Measurements from ENCODE around the gene INTS6. TPM values are rescaled to one million over a fixed set of nuclear protein-coding genes. Genes with fewer than 3 reads are reported as not detected.

The INTS6 gene
- total RNA-seq, 4 donors from 2014 or later: 30.8 to 60.1 (median 45.5) TPM

DNA sequence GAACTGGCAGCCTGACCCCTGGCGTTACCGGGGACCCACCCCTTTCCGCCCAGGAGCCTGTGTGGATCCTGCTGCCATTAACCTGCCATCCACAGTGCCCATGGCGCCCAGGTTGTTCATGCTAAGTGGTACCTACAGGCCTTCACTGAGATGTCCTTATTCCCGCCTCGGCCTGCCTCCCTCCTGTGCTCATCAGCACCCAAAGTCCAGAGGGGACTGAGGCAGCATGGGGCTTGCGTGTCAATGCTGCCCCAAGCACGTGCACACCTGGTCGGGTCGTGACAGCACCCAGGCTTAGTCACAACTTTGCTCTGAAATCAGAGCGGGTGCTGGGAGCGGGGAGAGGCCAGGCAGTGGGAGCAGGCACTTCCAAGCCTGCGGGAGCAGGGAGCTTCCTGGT, 3.7 kb upstream of the INTS6 start:
- no peak overlapping the region for H3K4me3 ChIP-seq
- H3K4me1 ChIP-seq: peaks cover 0 to 21% (median 12%) of the 10 kb centered on the region in 4 donors
- H3K36me3 ChIP-seq: peaks cover 0 to 20% (median 0%) of the 10 kb centered on the region in 3 donors
- DNase-seq (ENCODE audit: low spot score in 2 of 2): no peak
- no peak overlapping the region for H3K27ac ChIP-seq
- TF ChIP-seq, protein P1, sequence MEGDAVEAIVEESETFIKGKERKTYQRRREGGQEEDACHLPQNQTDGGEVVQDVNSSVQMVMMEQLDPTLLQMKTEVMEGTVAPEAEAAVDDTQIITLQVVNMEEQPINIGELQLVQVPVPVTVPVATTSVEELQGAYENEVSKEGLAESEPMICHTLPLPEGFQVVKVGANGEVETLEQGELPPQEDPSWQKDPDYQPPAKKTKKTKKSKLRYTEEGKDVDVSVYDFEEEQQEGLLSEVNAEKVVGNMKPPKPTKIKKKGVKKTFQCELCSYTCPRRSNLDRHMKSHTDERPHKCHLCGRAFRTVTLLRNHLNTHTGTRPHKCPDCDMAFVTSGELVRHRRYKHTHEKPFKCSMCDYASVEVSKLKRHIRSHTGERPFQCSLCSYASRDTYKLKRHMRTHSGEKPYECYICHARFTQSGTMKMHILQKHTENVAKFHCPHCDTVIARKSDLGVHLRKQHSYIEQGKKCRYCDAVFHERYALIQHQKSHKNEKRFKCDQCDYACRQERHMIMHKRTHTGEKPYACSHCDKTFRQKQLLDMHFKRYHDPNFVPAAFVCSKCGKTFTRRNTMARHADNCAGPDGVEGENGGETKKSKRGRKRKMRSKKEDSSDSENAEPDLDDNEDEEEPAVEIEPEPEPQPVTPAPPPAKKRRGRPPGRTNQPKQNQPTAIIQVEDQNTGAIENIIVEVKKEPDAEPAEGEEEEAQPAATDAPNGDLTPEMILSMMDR (IDR thresholded peaks at IDR 0.05): no peak
- no peak for TF ChIP-seq EP300 (IDR thresholded peaks at IDR 0.05)
- no peak for TF ChIP-seq POLR2A (IDR thresholded peaks at IDR 0.05)
- no peaks in the 10 kb centered on the region for H3K9me3 ChIP-seq
- H3K27me3 ChIP-seq: no peaks in the 10 kb centered on the region
- WGBS, 2 donors: 98% methylated on average over 9 to 13 of the region's 13 CpGs

DNA sequence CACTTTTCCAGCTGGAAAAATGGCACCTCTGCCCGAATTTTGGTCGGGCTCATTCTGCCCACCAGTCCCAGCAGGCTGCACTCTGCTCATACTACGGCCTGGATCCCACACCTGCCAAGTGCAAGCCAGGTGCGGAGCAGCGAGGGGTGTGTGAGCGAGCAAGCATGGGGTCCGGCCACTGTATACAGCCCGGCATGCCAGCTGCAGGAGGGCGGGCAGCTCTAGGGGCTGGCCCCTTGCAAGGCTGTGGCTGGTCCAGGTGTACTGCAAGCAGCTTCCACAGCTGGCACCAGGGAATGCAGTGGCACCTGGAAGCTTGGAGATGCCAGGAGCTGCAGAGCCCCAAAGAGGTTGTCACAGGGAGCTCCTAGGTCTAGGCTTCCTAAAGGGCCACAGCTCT, 2.7 kb upstream of the INTS6 start:
- H3K27me3 ChIP-seq: no peaks in the 10 kb centered on the region
- H3K27ac ChIP-seq: no peak overlapping the region
- peaks cover 0 to 20% (median 0%) of the 10 kb centered on the region in 3 donors for H3K36me3 ChIP-seq
- no peaks in the 10 kb centered on the region for H3K9me3 ChIP-seq
- no peak overlapping the region for H3K4me3 ChIP-seq
- no peak for DNase-seq (ENCODE audit: low spot score in 2 of 2)
- no peak for TF ChIP-seq POLR2A (IDR thresholded peaks at IDR 0.05)
- TF ChIP-seq, protein P1 (IDR thresholded peaks at IDR 0.05): no peak
- no peak for TF ChIP-seq EP300 (IDR thresholded peaks at IDR 0.05)
- H3K4me1 ChIP-seq: peaks cover 0 to 28% (median 18%) of the 10 kb centered on the region in 4 donors
- WGBS, 2 donors: 96 to 99% methylated on average over 8 of the region's 9 CpGs

DNA sequence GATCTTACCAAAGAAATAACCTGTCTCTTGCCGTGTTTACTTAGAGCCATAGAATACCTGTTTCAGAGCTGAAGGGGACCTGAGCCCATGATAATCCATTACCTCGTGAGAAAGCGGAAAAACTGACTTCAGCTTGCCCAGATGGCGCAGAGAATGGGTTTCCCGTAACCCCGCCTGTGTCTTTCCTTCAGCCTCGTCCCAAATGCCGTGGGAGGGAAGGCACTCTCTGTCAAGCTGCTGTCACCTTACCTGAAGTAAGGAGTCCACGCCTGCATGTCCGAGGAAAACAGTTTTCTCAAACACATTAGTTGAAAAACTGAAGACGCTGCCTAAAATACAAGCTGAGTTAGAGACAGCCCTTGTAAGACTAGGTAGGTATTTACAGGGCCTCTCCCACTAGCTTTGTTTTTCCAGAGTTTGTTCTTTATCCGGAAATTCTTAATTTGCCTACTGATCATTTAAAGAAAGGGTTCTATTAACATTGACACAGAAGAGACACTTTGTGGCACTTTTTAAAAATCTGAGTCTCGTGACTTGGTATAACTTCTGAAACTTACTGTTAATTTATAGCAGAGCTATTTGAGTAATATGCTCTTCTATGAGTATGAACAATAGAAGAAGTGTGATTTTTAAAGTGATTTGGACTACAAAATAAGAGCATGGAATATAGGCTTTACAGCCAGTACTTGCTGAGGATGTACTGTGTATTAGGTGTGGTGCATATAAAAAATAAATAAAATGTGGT, 1.3 kb upstream of the INTS6 start:
- 7 to 10% methylated on average over 13 of the region's 13 CpGs for WGBS, 2 donors
- peak overlapping the region; percentile 43 to 77 (median 52) for H3K4me3 ChIP-seq
- TF ChIP-seq POLR2A (IDR thresholded peaks at IDR 0.05) (no peak), EP300 (IDR thresholded peaks at IDR 0.05) (no peak)
- TF ChIP-seq, protein P1 (IDR thresholded peaks at IDR 0.05): no peak
- H3K36me3 ChIP-seq: peaks cover 0 to 25% (median 0%) of the 10 kb centered on the region in 3 donors
- H3K27ac ChIP-seq: peak overlapping the region; percentile 87 to 96 (median 94)
- no peaks in the 10 kb centered on the region for H3K9me3 ChIP-seq
- DNase-seq (ENCODE audit: low spot score in 2 of 2): peak in 1 of 2 donors; percentile 36
- H3K4me1 ChIP-seq: peaks cover 0 to 40% (median 20%) of the 10 kb centered on the region in 4 donors
- no peaks in the 10 kb centered on the region for H3K27me3 ChIP-seq

DNA sequence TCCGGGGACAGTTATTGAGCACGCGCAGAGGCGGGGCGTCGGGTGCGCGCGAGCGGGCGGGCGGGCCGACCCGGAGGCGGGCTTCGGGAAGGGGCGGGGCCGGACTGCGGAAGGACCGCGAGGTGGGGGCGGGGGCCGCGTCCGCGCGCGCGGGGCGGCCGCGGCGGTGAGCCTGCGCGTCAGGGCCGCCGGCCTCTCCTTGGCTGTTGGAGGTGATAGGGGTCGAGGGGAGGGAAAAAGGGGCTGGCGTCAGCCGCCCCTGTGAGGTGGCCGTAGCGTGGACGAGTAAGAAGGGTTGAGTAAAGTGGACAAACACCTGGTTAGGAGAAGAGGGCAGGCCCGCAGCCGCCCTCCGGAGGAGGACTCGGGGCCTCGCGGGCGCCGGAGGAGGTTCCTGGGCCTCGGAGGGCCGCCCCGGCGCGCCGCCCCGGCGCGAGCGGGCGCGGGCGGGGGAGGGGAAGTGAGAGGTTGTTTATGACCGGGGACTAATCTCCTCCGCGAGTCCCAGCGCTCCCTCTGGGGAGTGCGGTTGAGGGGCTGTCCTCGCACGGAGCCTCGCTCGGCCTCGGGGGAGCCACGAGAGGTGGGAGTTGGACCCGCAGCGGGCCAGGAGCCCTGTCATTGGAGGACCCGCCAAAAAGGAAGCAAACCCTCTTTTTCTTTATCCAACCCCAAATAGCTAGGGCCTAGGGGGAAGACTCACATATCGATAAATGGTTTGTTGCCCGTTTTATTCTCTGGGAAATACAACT, 547 bp upstream of the INTS6 start:
- Histone ChIP-seq H3K4me3 (peak overlapping the region; percentile 43 to 77 (median 52)), H3K27ac (peak overlapping the region; percentile 87 to 96 (median 94)), H3K9me3 (no peaks in the 10 kb centered on the region), H3K36me3 (peaks cover 0 to 25% (median 0%) of the 10 kb centered on the region in 3 donors), H3K27me3 (no peaks in the 10 kb centered on the region), H3K4me1 (peaks cover 0 to 48% (median 20%) of the 10 kb centered on the region in 4 donors)
- 1% methylated on average over 42 to 79 of the region's 80 CpGs for WGBS, 2 donors
- TF ChIP-seq EP300 (IDR thresholded peaks at IDR 0.05) (peak in 1 of 2 donors; percentile 74), POLR2A (IDR thresholded peaks at IDR 0.05) (peak; percentile 60 to 70)
- TF ChIP-seq, protein P1 (IDR thresholded peaks at IDR 0.05): peak in 1 of 5 experiments; percentile 42
- peak; percentile 71 for DNase-seq (ENCODE audit: low spot score in 2 of 2)
